HCT116 (cell line): Measurements from ENCODE around the gene PHYKPL. TPM values are rescaled to one million over a fixed set of nuclear protein-coding genes. Genes with fewer than 3 reads are reported as not detected.

Experiments used
- ATAC-seq: fragments of 200-7000 bp; cut with Tn5 transposase; 2 replicates; pipeline ENCODE4 v1.9.1; 2020; ENCODE audit warnings: mild to moderate bottlenecking, moderate library complexity
- BruUV-seq: library from RNA; stranded (reverse); fragments of 400-500 nt; replicated peaks from 2 replicates; lab custom pipeline; 2021; lab: Mats Ljungman, UMichigan
- CTCF ChIA-PET: fragments of 300-600 bp; sonication (Branson Sonifier 250); formaldehyde crosslinking; loops from one replicate; lab custom pipeline; 2021; ENCODE audit warnings: antibody characterized with exemption; lab: Charles Lee
- POLR2A ChIA-PET: fragments of 300-600, 350-600 bp; sonication (Branson Sonifier 250); formaldehyde crosslinking; loops from one replicate; lab custom pipeline; 2021; ENCODE audit warnings: antibody characterized with exemption; lab: Charles Lee
- RAD21 ChIA-PET, 2 experiments: fragments of 300-600 bp; sonication (Branson Sonifier 250); formaldehyde crosslinking; loops; one replicate each; lab custom pipeline; 2023; ENCODE audit warnings: low total read pairs in 2 of 2; ENCODE audit not compliant: uncharacterized antibody in 2 of 2, unreplicated experiment in 2 of 2, low non-redundant PET in 1 of 2; lab: Charles Lee
- DNase-seq: peaks from one replicate; pipeline ENCODE4 v3.0.0-alpha.2; 2010; ENCODE audit warnings: low read depth, low spot score
- H2AFZ ChIP-seq: fragments of 200-600 bp; shearing (Covaris generic), sonication (generic); 2 replicates; pipeline ENCODE4 v1.6.1; 2017; ENCODE audit warnings: low read depth, mixed run types, mixed read lengths, antibody characterized with exemption, low read length; ENCODE audit not compliant: poor library complexity, severe bottlenecking
- H3K27ac ChIP-seq: 2 replicates; pipeline ENCODE4 v1.5.1; 2012; ENCODE audit warnings: low read depth, low read length
- H3K27me3 ChIP-seq: fragments of 200-600 bp; sonication (generic); 2 replicates; pipeline ENCODE4 v1.6.1; 2016; ENCODE audit warnings: mixed run types, low read length, mixed read lengths; ENCODE audit not compliant: insufficient read depth
- H3K36me3 ChIP-seq, 2 experiments: fragments of 200-500 bp in 1 of 2; fragments of 200-600 bp in 1 of 2; sonication (Bioruptor generic) in 1 of 2; sonication (generic) in 1 of 2; 2 replicates each; pipeline versions ENCODE4 v1.5.1 to v1.6.1; 2014 to 2016; ENCODE audit warnings: low read length in 2 of 2, inconsistent platforms in 1 of 2, mixed read lengths in 1 of 2, mixed run types in 1 of 2; ENCODE audit not compliant: insufficient read depth in 2 of 2, control insufficient read depth in 1 of 2
- H3K4me1 ChIP-seq, 2 experiments: fragments of 200-600 bp in 1 of 2; sonication (generic) in 1 of 2; 2 replicates each; pipeline versions ENCODE4 v1.5.1 to v1.6.1; 2012 to 2017; ENCODE audit warnings: low read length in 2 of 2, inconsistent platforms in 1 of 2, mild to moderate bottlenecking in 1 of 2, mixed read lengths in 1 of 2, mixed run types in 1 of 2, moderate library complexity in 1 of 2; ENCODE audit not compliant: insufficient read depth in 2 of 2, control insufficient read depth in 1 of 2
- H3K4me2 ChIP-seq: fragments of 200-600 bp; sonication (generic); 2 replicates; pipeline ENCODE4 v1.6.1; 2017; ENCODE audit warnings: mixed run types, low read length, mixed read lengths
- H3K4me3 ChIP-seq, 2 experiments: fragments of 200-600 bp in 1 of 2; sonication (generic) in 1 of 2; replicated peaks in 1 of 2; 2 replicates each; pipeline ENCODE4 v1.5.1; 2011 to 2016; ENCODE audit warnings: low read length in 2 of 2, control low read depth in 1 of 2, low read depth in 1 of 2, mild to moderate bottlenecking in 1 of 2, mixed read lengths in 1 of 2, mixed run types in 1 of 2
- H3K79me2 ChIP-seq: fragments of 200-600 bp; sonication (generic); 2 replicates; pipeline ENCODE4 v1.6.1; 2017; ENCODE audit warnings: mild to moderate bottlenecking, mixed run types, low read length, moderate library complexity, mixed read lengths; ENCODE audit not compliant: insufficient read depth
- H3K9ac ChIP-seq: fragments of 200-600 bp; sonication (generic); 2 replicates; pipeline ENCODE4 v1.6.1; 2016; ENCODE audit warnings: low read length, mixed read lengths
- H3K9me2 ChIP-seq: fragments of 200-600 bp; sonication (generic), shearing (Covaris generic); 2 replicates; pipeline ENCODE4 v1.6.1; 2017; ENCODE audit warnings: mixed run types, mild to moderate bottlenecking, moderate library complexity; ENCODE audit not compliant: insufficient read depth
- H3K9me3 ChIP-seq, 2 experiments: fragments of 200-500 bp in 1 of 2; fragments of 200-600 bp in 1 of 2; sonication (Bioruptor generic) in 1 of 2; sonication (generic) in 1 of 2; 2 replicates each; pipeline ENCODE4 v1.6.1; 2014 to 2017; ENCODE audit warnings: low read length in 2 of 2, mixed read lengths in 2 of 2, inconsistent platforms in 1 of 2, low read depth in 1 of 2, mild to moderate bottlenecking in 1 of 2, mixed run types in 1 of 2, moderate library complexity in 1 of 2; ENCODE audit not compliant: control insufficient read depth in 1 of 2, insufficient read depth in 1 of 2
- H4K20me1 ChIP-seq: fragments of 200-600 bp; sonication (generic), shearing (Covaris generic); 2 replicates; pipeline ENCODE4 v1.6.1; 2017; ENCODE audit warnings: mixed run types, mild to moderate bottlenecking, moderate library complexity; ENCODE audit not compliant: insufficient read depth
- ATF3 ChIP-seq: IDR thresholded peaks from 2 replicates; pipeline ENCODE4 v1.6.1; 2012
- CEBPB ChIP-seq: IDR thresholded peaks from 2 replicates; pipeline ENCODE4 v1.6.1; 2012; ENCODE audit warnings: low read depth
- EGR1 ChIP-seq: IDR thresholded peaks from 2 replicates; pipeline ENCODE4 v1.6.1; 2012; ENCODE audit warnings: low read depth
- EZH2 ChIP-seq: fragments of 200-600 bp; sonication (generic); IDR thresholded peaks from 2 replicates; pipeline ENCODE4 v1.6.1; 2017; ENCODE audit warnings: antibody characterized with exemption, mixed run types
- EZH2phosphoT487 ChIP-seq: fragments of 200-600 bp; IDR thresholded peaks from 2 replicates; pipeline ENCODE4 v1.6.1; 2018; ENCODE audit warnings: antibody characterized with exemption, borderline replicate concordance
- FOSL1 ChIP-seq: IDR thresholded peaks from 2 replicates; pipeline ENCODE4 v1.6.1; 2012; ENCODE audit warnings: low read depth
- JUND ChIP-seq: IDR thresholded peaks from 2 replicates; pipeline ENCODE4 v1.6.1; 2012
- MAX ChIP-seq: IDR thresholded peaks from 2 replicates; pipeline ENCODE4 v1.6.1; 2012
- POLR2A ChIP-seq: IDR thresholded peaks from 2 replicates; pipeline ENCODE4 v1.7.0; 2011; ENCODE audit warnings: borderline replicate concordance; ENCODE audit not compliant: insufficient read depth, insufficient read length; ENCODE audit errors: extremely low read depth
- RAD21 ChIP-seq: IDR thresholded peaks from 2 replicates; pipeline ENCODE4 v1.6.1; 2012; ENCODE audit warnings: low read depth, mild to moderate bottlenecking
- SIN3A ChIP-seq: IDR thresholded peaks from 2 replicates; pipeline ENCODE4 v1.6.1; 2012; ENCODE audit warnings: low read depth
- TCF7L2 ChIP-seq: IDR thresholded peaks from 2 replicates; pipeline ENCODE4 v1.7.0; 2011; ENCODE audit warnings: borderline replicate concordance, inconsistent platforms; ENCODE audit not compliant: insufficient read depth, insufficient read length; ENCODE audit errors: extremely low read depth
- YY1 ChIP-seq: IDR thresholded peaks from 2 replicates; pipeline ENCODE4 v1.6.1; 2011; ENCODE audit warnings: low read length, low read depth, moderate library complexity, mild to moderate bottlenecking; ENCODE audit not compliant: insufficient replicate concordance; ENCODE audit errors: extremely low read depth
- ZNF274 ChIP-seq: fragments of 200-500 bp; sonication (Bioruptor generic); IDR thresholded peaks from 2 replicates; pipeline ENCODE4 v1.6.1; 2014; ENCODE audit warnings: mild to moderate bottlenecking, low read depth, low read length, inconsistent platforms
- intact Hi-C: fragments of 100-400 bp; cut with micrococcal nuclease; formaldehyde crosslinking; loops from 2 replicates; pipeline ENCODE4 v1.10.0; 2022
- total RNA-seq: library from RNA; stranded (reverse); gene quantifications from one replicate; pipeline ENCODE4 v1.2.1, GENCODE V29; 2021; ENCODE audit not compliant: unreplicated experiment
- TF ChIP-seq, protein P1 (sequence below): IDR thresholded peaks from 2 replicates; pipeline ENCODE4 v1.6.1; 2011; ENCODE audit warnings: mild to moderate bottlenecking, low read length, moderate library complexity; ENCODE audit not compliant: insufficient replicate concordance; ENCODE audit errors: extremely low read depth
- TF ChIP-seq, protein P2 (sequence below), 3 experiments: fragments of 200-600 bp in 1 of 3; sonication (generic) in 1 of 3; IDR thresholded peaks in 2 of 3; conservative IDR thresholded peaks in 1 of 3; 2 replicates each; pipeline ENCODE4 v1.5.1; 2012 to 2017; ENCODE audit warnings: low read depth in 2 of 3, low read length in 2 of 3, antibody characterized with exemption in 1 of 3, borderline replicate concordance in 1 of 3, control low read depth in 1 of 3, mild to moderate bottlenecking in 1 of 3, mixed read lengths in 1 of 3, mixed run types in 1 of 3, moderate library complexity in 1 of 3; ENCODE audit not compliant: insufficient read depth in 1 of 3

The PHYKPL gene
- total RNA-seq, 1 experiment from 2014 or later: 57.8 TPM

- Histone ChIP-seq H3K9me3 (no peaks in the 10 kb centered on the region), H3K9me2 (no peaks in the 10 kb centered on the region), H3K4me3 (no peak overlapping the region), H3K79me2 (peaks cover 11% of the 10 kb centered on the region; the same call in 1 of the 2 replicates), H3K9ac (no peak overlapping the region), H3K36me3 (no peaks in the 10 kb centered on the region), H3K27me3 (no peaks in the 10 kb centered on the region), H2AFZ (no peak overlapping the region), H3K27ac (no peak overlapping the region), H3K4me1 (peaks cover 5 to 25% of the 10 kb centered on the region in 2 experiments), H3K4me2 (no peak overlapping the region), H4K20me1 (no peaks in the 10 kb centered on the region)
- intact Hi-C loops: no loop called here
- POLR2A ChIA-PET: no interaction called here
- ATAC-seq: no peak
- no peak for DNase-seq
- CTCF ChIA-PET: no interaction called here
- no TSS peak for BruUV-seq
- TF ChIP-seq CEBPB (no peak), YY1 (no peak), ATF3 (no peak), ZNF274 (no peak), EGR1 (no peak), FOSL1 (no peak), MAX (no peak), EZH2phosphoT487 (no peak), RAD21 (no peak), TCF7L2 (no peak), JUND (no peak), EZH2 (no peak), SIN3A (no peak), POLR2A (no peak)
- TF ChIP-seq, protein P1, sequence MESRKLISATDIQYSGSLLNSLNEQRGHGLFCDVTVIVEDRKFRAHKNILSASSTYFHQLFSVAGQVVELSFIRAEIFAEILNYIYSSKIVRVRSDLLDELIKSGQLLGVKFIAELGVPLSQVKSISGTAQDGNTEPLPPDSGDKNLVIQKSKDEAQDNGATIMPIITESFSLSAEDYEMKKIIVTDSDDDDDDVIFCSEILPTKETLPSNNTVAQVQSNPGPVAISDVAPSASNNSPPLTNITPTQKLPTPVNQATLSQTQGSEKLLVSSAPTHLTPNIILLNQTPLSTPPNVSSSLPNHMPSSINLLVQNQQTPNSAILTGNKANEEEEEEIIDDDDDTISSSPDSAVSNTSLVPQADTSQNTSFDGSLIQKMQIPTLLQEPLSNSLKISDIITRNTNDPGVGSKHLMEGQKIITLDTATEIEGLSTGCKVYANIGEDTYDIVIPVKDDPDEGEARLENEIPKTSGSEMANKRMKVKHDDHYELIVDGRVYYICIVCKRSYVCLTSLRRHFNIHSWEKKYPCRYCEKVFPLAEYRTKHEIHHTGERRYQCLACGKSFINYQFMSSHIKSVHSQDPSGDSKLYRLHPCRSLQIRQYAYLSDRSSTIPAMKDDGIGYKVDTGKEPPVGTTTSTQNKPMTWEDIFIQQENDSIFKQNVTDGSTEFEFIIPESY: no peak
- TF ChIP-seq, protein P2, sequence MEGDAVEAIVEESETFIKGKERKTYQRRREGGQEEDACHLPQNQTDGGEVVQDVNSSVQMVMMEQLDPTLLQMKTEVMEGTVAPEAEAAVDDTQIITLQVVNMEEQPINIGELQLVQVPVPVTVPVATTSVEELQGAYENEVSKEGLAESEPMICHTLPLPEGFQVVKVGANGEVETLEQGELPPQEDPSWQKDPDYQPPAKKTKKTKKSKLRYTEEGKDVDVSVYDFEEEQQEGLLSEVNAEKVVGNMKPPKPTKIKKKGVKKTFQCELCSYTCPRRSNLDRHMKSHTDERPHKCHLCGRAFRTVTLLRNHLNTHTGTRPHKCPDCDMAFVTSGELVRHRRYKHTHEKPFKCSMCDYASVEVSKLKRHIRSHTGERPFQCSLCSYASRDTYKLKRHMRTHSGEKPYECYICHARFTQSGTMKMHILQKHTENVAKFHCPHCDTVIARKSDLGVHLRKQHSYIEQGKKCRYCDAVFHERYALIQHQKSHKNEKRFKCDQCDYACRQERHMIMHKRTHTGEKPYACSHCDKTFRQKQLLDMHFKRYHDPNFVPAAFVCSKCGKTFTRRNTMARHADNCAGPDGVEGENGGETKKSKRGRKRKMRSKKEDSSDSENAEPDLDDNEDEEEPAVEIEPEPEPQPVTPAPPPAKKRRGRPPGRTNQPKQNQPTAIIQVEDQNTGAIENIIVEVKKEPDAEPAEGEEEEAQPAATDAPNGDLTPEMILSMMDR (IDR thresholded peaks at IDR 0.05 in 2 of 3, conservative IDR thresholded peaks at IDR 0.05 in 1 of 3; ENCODE audit: borderline replicate concordance in 1 of 3, insufficient read depth in 1 of 3, low read depth in 2 of 3, low read length in 2 of 3): no peak
- RAD21 ChIA-PET: no interaction called here
These were observed 32.8 kb downstream of the PHYKPL start for GRCh38 chr5:178199581-178200434.
